SK-N-SH (cell line): ENCODE data around the gene HEXIM1. TPM values are rescaled to one million over a fixed set of nuclear protein-coding genes. Genes with fewer than 3 reads are reported as not detected.

Experiments
- CTCF ChIA-PET: fragments of 300-600, 350-600 bp; formaldehyde crosslinking; extraction: SDS; loops from one replicate; lab custom pipeline; 2021; lab: Yijun Ruan, JAX
- POLR2A ChIA-PET: fragments of 350-600 bp; sonication (Branson Sonifier 250); formaldehyde crosslinking; extraction: SDS; loops from one replicate; lab custom pipeline; 2020; ENCODE audit warnings: antibody characterized with exemption, inconsistent platforms; lab: Yijun Ruan, JAX
- DNase-seq: peaks from one replicate; pipeline ENCODE4 v3.0.0; 2012
- H2AFZ ChIP-seq: fragments of 200-600 bp; sonication (generic); 2 replicates; pipeline ENCODE4 v1.8.1; 2016; ENCODE audit warnings: antibody characterized with exemption, mild to moderate bottlenecking, low read depth
- H3F3A ChIP-seq: fragments of 200-600 bp; sonication (generic); replicated peaks from 2 replicates; pipeline ENCODE3; 2016; ENCODE audit warnings: antibody characterized with exemption, mild to moderate bottlenecking; ENCODE audit not compliant: insufficient read depth
- H3K27ac ChIP-seq, 2 experiments: fragments of 200-500 bp in 1 of 2; fragments of 200-600 bp in 1 of 2; sonication (Bioruptor generic) in 1 of 2; sonication (generic), shearing (Covaris generic) in 1 of 2; 2 replicates each; pipeline versions ENCODE4 v1.5.1 to v1.6.1; 2014 to 2016; ENCODE audit warnings: low read depth in 2 of 2, inconsistent platforms in 1 of 2, low read length in 1 of 2, mild to moderate bottlenecking in 1 of 2, mixed read lengths in 1 of 2
- H3K27me3 ChIP-seq: fragments of 200-600 bp; sonication (generic), shearing (Covaris generic); 2 replicates; pipeline ENCODE4 v1.6.1; 2016; ENCODE audit warnings: mixed run types; ENCODE audit not compliant: insufficient read depth
- H3K36me3 ChIP-seq, 2 experiments: fragments of 200-500 bp in 1 of 2; fragments of 200-600 bp in 1 of 2; sonication (Bioruptor generic) in 1 of 2; sonication (generic) in 1 of 2; replicated peaks in 1 of 2; 2 replicates each; pipeline versions ENCODE3 to v1.5.1; 2014 to 2016; ENCODE audit warnings: low read length in 1 of 2, mild to moderate bottlenecking in 1 of 2; ENCODE audit not compliant: insufficient read depth in 2 of 2, control insufficient read depth in 1 of 2
- H3K4me1 ChIP-seq, 2 experiments: fragments of 200-500 bp in 1 of 2; fragments of 200-600 bp in 1 of 2; sonication (Bioruptor generic) in 1 of 2; sonication (generic), shearing (Covaris generic) in 1 of 2; 2 replicates each; pipeline versions ENCODE4 v1.5.1 to v1.6.1; 2014 to 2016; ENCODE audit warnings: low read depth in 1 of 2, low read length in 1 of 2, mixed run types in 1 of 2; ENCODE audit not compliant: insufficient read depth in 2 of 2, control insufficient read depth in 1 of 2
- H3K4me2 ChIP-seq: fragments of 200-600 bp; sonication (generic), shearing (Covaris generic); 2 replicates; pipeline ENCODE4 v1.6.1; 2017; ENCODE audit warnings: mixed run types
- H3K4me3 ChIP-seq, 2 experiments: fragments of 200-500 bp in 1 of 2; fragments of 200-600 bp in 1 of 2; sonication (Bioruptor generic) in 1 of 2; sonication (generic), shearing (Covaris generic) in 1 of 2; 2 replicates each; pipeline versions ENCODE4 v1.5.1 to v1.8.1; 2014 to 2016; ENCODE audit warnings: low read depth in 2 of 2, inconsistent platforms in 1 of 2, low read length in 1 of 2, mild to moderate bottlenecking in 1 of 2, mixed read lengths in 1 of 2, moderate library complexity in 1 of 2
- H3K79me2 ChIP-seq: fragments of 200-600 bp; sonication (generic); 2 replicates; pipeline ENCODE4 v1.8.1; 2017; ENCODE audit warnings: mild to moderate bottlenecking; ENCODE audit not compliant: insufficient read depth
- H3K9ac ChIP-seq: fragments of 200-600 bp; sonication (generic); 2 replicates; pipeline ENCODE4 v1.6.1; 2017; ENCODE audit warnings: mixed run types
- H3K9me2 ChIP-seq: fragments of 200-600 bp; sonication (generic); 2 replicates; pipeline ENCODE4 v1.6.1; 2017; ENCODE audit warnings: mixed run types
- H3K9me3 ChIP-seq: fragments of 200-600 bp; sonication (generic); 2 replicates; pipeline ENCODE4 v1.6.1; 2017; ENCODE audit warnings: mixed run types, mild to moderate bottlenecking, moderate library complexity
- H4K20me1 ChIP-seq: fragments of 200-600 bp; sonication (generic); 2 replicates; pipeline ENCODE4 v1.6.1; 2017; ENCODE audit warnings: mild to moderate bottlenecking, mixed run types; ENCODE audit not compliant: insufficient read depth
- EP300 ChIP-seq, 2 experiments: IDR thresholded peaks; 2 replicates each; pipeline versions ENCODE4 v1.4.0 to v1.6.1; 2012; ENCODE audit warnings: borderline replicate concordance in 1 of 2, low read depth in 1 of 2, low read length in 1 of 2
- FOSL2 ChIP-seq: IDR thresholded peaks from 2 replicates; pipeline ENCODE4 v1.4.0; 2012; ENCODE audit warnings: low read depth, mild to moderate bottlenecking, moderate library complexity, borderline replicate concordance
- FOXJ3 ChIP-seq: sonication (generic); formaldehyde crosslinking; IDR thresholded peaks from 2 replicates; pipeline ENCODE4 v1.5.1; 2020; ENCODE audit warnings: mild to moderate bottlenecking, missing genetic modification reagents
- FOXM1 ChIP-seq: IDR thresholded peaks from 2 replicates; pipeline ENCODE4 v1.4.0; 2012; ENCODE audit warnings: low read depth, mild to moderate bottlenecking
- GATA2 ChIP-seq: sonication (generic); formaldehyde crosslinking; IDR thresholded peaks from 2 replicates; pipeline ENCODE4 v1.5.0; 2020; ENCODE audit warnings: mild to moderate bottlenecking, missing genetic modification reagents
- MXI1 ChIP-seq: IDR thresholded peaks from 2 replicates; pipeline ENCODE4 v1.6.1; 2012; ENCODE audit warnings: mild to moderate bottlenecking, low read depth, low read length, improper control_type of control experiment
- NRF1 ChIP-seq: IDR thresholded peaks from 2 replicates; pipeline ENCODE4 v1.6.1; 2012; ENCODE audit warnings: low read depth, mild to moderate bottlenecking, low read length
- POLR2AphosphoS5 ChIP-seq: IDR thresholded peaks from 2 replicates; pipeline ENCODE4 v1.6.1; 2012; ENCODE audit warnings: low read depth, low read length
- RAD21 ChIP-seq: IDR thresholded peaks from 2 replicates; pipeline ENCODE4 v1.6.1; 2012; ENCODE audit warnings: mild to moderate bottlenecking, low read length
- RXRA ChIP-seq: IDR thresholded peaks from 2 replicates; pipeline ENCODE4 v1.4.0; 2012; ENCODE audit warnings: low read depth, mild to moderate bottlenecking, borderline replicate concordance
- SMC3 ChIP-seq: IDR thresholded peaks from 2 replicates; pipeline ENCODE4 v1.6.1; 2012; ENCODE audit warnings: low read depth, low read length, improper control_type of control experiment
- YY1 ChIP-seq: IDR thresholded peaks from 2 replicates; pipeline ENCODE4 v1.4.0; 2012; ENCODE audit warnings: low read depth, mild to moderate bottlenecking
- WGBS: methylation state at CpG from one replicate; pipeline ENCODE4 v1.1.6; 2017; ENCODE audit warnings: low lambda C conversion rate; 5-methylcytosine and 5-hydroxymethylcytosine counted together
- polyA plus RNA-seq, 3 experiments: library from polyadenylated mRNA; depleted of rRNA; stranded (reverse); fragments of >200 nt; gene quantifications; 2 replicates each; pipeline ENCODE4 v1.2.3, GENCODE V29; 2012
- TF ChIP-seq, protein P1 (sequence below): IDR thresholded peaks from 2 replicates; pipeline ENCODE4 v1.6.1; 2012; ENCODE audit warnings: mild to moderate bottlenecking, low read depth, low read length, moderate library complexity
- TF ChIP-seq, protein P2 (sequence below): fragments of 150-350 bp; IDR thresholded peaks from 2 replicates; pipeline ENCODE4 v1.6.1; 2016; ENCODE audit warnings: mild to moderate bottlenecking, low read depth, low read length
- TF ChIP-seq, protein P3 (sequence below): fragments of 200-600 bp; sonication (generic); IDR thresholded peaks from 2 replicates; pipeline ENCODE4 v1.6.1; 2017; ENCODE audit warnings: antibody characterized with exemption, mild to moderate bottlenecking, moderate library complexity

The HEXIM1 gene
- polyA plus RNA-seq, 1 of the 3 experiments (the other 2 are of a cell fraction): 20.7 TPM

DNA sequence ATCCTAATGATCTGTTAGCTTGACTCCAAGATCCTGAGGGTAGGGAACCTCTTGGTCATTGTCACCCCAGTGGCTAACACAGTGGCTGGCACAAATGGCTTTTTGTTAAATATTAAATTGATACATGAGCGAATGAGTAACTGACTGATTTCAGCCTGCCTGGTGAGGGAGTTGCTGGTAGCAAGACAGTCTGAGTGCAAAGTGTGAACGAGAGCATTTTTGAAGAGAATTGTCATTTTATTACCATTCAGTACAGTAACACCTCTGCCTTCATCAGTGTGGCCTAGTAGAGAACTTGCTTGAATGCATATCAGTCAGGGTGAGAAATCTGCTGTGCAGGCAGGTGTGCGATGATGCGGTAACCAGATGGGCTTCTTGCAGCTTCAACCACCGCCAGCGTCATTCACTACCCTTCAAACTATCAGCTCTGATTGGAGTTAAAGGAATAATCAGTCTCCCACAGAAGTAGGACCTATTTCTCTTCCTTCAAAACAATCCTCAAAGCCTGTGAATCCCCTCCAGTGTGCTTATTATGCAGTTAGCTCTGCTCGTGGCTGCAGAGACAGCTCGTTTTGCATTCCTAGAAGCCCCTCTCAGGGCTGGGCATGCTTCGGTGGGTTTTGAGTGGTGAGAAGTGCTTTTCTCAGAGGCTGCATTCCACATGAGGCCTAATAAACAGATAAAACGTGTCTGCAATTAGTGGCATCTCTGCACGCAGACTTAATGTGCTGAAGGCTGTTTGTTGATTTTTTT, 42.4 kb downstream of the HEXIM1 start:
- WGBS: 72% methylated on average over 10 of the region's 11 CpGs
- Histone ChIP-seq H4K20me1 (no peaks in the 10 kb centered on the region), H2AFZ (no peak overlapping the region), H3K9me2 (no peaks in the 10 kb centered on the region), H3K9me3 (no peaks in the 10 kb centered on the region), H3K4me1 (no peaks in the 10 kb centered on the region), H3F3A (peaks cover 4% of the 10 kb centered on the region), H3K9ac (no peak overlapping the region), H3K79me2 (no peaks in the 10 kb centered on the region), H3K4me2 (no peak overlapping the region), H3K36me3 (no peaks in the 10 kb centered on the region), H3K27me3 (no peaks in the 10 kb centered on the region), H3K4me3 (no peak overlapping the region), H3K27ac (no peak overlapping the region)
- ChIA-PET POLR2A (interaction anchor here (0.5 to 1.6 kb wide), 2 partner anchors 39 to 55 kb away, joined by 3 read pairs; partner anchors contain the start of gene ACBD4), CTCF (interaction anchor here (1.1 to 10.4 kb wide), 4 partner anchors 11 to 92 kb away, joined by 3 to 181 read pairs (median 6); partner anchors contain the start of gene ACBD4)
- DNase-seq: no peak
- no peak for TF ChIP-seq EP300 (IDR thresholded peaks at IDR 0.05; ENCODE audit: borderline replicate concordance in 1 of 2, low read depth in 1 of 2, low read length in 1 of 2)
- no peak for TF ChIP-seq RAD21
- TF ChIP-seq, protein P1, sequence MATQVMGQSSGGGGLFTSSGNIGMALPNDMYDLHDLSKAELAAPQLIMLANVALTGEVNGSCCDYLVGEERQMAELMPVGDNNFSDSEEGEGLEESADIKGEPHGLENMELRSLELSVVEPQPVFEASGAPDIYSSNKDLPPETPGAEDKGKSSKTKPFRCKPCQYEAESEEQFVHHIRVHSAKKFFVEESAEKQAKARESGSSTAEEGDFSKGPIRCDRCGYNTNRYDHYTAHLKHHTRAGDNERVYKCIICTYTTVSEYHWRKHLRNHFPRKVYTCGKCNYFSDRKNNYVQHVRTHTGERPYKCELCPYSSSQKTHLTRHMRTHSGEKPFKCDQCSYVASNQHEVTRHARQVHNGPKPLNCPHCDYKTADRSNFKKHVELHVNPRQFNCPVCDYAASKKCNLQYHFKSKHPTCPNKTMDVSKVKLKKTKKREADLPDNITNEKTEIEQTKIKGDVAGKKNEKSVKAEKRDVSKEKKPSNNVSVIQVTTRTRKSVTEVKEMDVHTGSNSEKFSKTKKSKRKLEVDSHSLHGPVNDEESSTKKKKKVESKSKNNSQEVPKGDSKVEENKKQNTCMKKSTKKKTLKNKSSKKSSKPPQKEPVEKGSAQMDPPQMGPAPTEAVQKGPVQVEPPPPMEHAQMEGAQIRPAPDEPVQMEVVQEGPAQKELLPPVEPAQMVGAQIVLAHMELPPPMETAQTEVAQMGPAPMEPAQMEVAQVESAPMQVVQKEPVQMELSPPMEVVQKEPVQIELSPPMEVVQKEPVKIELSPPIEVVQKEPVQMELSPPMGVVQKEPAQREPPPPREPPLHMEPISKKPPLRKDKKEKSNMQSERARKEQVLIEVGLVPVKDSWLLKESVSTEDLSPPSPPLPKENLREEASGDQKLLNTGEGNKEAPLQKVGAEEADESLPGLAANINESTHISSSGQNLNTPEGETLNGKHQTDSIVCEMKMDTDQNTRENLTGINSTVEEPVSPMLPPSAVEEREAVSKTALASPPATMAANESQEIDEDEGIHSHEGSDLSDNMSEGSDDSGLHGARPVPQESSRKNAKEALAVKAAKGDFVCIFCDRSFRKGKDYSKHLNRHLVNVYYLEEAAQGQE: no peak
- TF ChIP-seq FOXM1: no peak

GRCh38 chr17:45195424-45195823, 47.1 kb downstream of the HEXIM1 start:
- Histone ChIP-seq H3K9me2 (no peaks in the 10 kb centered on the region), H3K9ac (no peak overlapping the region), H4K20me1 (no peaks in the 10 kb centered on the region), H3K27ac (no peak overlapping the region), H3F3A (peaks cover 4% of the 10 kb centered on the region), H3K4me3 (no peak overlapping the region), H2AFZ (no peak overlapping the region), H3K36me3 (no peaks in the 10 kb centered on the region), H3K79me2 (no peaks in the 10 kb centered on the region), H3K4me1 (peaks cover 5 to 8% of the 10 kb centered on the region in 2 experiments; a peak in 3 of 4 replicates), H3K9me3 (no peaks in the 10 kb centered on the region), H3K27me3 (no peaks in the 10 kb centered on the region), H3K4me2 (no peak overlapping the region)
- CTCF ChIA-PET: interaction anchor here (0.6 to 10.4 kb wide), 5 partner anchors 22 to 317 kb away, joined by 4 to 181 read pairs (median 5); partner anchors contain the start of genes ACBD4 and HEXIM1
- no peak for DNase-seq
- POLR2A ChIA-PET: no interaction called here
- TF ChIP-seq GATA2: no peak
- TF ChIP-seq, protein P2, sequence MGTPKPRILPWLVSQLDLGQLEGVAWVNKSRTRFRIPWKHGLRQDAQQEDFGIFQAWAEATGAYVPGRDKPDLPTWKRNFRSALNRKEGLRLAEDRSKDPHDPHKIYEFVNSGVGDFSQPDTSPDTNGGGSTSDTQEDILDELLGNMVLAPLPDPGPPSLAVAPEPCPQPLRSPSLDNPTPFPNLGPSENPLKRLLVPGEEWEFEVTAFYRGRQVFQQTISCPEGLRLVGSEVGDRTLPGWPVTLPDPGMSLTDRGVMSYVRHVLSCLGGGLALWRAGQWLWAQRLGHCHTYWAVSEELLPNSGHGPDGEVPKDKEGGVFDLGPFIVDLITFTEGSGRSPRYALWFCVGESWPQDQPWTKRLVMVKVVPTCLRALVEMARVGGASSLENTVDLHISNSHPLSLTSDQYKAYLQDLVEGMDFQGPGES: no peak
- no peak for TF ChIP-seq MXI1
- TF ChIP-seq RXRA: no peak
- TF ChIP-seq, protein P1: no peak
- TF ChIP-seq, protein P3, sequence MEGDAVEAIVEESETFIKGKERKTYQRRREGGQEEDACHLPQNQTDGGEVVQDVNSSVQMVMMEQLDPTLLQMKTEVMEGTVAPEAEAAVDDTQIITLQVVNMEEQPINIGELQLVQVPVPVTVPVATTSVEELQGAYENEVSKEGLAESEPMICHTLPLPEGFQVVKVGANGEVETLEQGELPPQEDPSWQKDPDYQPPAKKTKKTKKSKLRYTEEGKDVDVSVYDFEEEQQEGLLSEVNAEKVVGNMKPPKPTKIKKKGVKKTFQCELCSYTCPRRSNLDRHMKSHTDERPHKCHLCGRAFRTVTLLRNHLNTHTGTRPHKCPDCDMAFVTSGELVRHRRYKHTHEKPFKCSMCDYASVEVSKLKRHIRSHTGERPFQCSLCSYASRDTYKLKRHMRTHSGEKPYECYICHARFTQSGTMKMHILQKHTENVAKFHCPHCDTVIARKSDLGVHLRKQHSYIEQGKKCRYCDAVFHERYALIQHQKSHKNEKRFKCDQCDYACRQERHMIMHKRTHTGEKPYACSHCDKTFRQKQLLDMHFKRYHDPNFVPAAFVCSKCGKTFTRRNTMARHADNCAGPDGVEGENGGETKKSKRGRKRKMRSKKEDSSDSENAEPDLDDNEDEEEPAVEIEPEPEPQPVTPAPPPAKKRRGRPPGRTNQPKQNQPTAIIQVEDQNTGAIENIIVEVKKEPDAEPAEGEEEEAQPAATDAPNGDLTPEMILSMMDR: no peak
- TF ChIP-seq NRF1: no peak
- no peak for TF ChIP-seq EP300 (IDR thresholded peaks at IDR 0.05; ENCODE audit: borderline replicate concordance in 1 of 2, low read depth in 1 of 2, low read length in 1 of 2)
- no peak for TF ChIP-seq SMC3
- TF ChIP-seq YY1: no peak
- TF ChIP-seq RAD21: no peak
- no peak for TF ChIP-seq FOXJ3 (CRISPR knock-in tag)
- no peak for TF ChIP-seq FOSL2
- TF ChIP-seq POLR2AphosphoS5: no peak
